NCI-H82 treated with DMSO at 0.1 percent for 48 hours (cell line): ENCODE measurements around the gene NR5A2.
"Not testable (repeated sequence)": the region's sequence is repeated elsewhere in the genome, so short reads cannot be mapped to it uniquely, and the experiment has no call there.

ENCODE experiments used
- DNase-seq: peaks from one replicate; lab custom pipeline; 2025; ENCODE audit not compliant: unreplicated experiment; lab: John Stamatoyannopoulos, UW

NR5A2 gene

GRCh38 chr1:200187332-200187731, 159.8 kb downstream of the NR5A2 start:
- DNase-seq: not testable (repeated sequence)

DNA sequence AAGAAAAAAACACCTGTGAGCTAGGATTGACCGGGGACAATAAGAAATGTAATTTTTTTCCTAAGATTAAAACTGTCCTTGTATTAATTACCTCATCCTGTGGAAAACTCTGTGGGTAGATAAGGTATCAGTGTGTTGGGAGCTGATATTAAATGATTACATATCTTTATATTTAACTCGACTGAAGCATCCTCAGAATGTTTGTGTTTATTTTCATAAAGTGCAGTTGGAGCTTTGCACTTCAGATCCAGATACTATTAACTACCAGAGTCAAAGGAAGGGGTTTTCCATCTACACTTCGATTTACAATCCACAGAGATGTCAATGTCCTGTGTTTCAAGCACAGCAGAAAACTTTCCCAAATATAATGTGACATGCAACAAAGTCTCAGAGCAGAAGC, 164.5 kb downstream of the NR5A2 start:
- DNase-seq: no peak

DNA sequence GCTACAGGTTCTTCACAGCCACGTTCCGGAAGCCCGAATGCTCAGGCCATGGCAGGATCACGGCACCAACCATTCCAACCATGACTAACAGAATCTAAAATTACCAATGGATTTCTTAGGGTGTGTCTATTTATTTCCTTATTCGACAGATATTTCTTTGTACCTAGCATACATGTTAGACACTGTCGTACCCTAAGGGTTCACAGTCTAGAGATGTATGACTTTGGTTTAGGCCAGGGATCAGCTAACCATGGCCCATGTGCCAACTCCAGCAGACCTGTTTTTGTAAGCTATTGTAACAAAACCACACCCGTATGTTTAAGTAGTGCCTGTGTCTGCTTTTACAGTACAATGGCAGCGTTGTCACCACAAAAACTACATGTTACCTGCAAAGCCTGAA, 167.0 kb downstream of the NR5A2 start:
- no peak for DNase-seq

GRCh38 chr1:200198236-200198635, 170.7 kb downstream of the NR5A2 start:
- no peak for DNase-seq

- no peak for DNase-seq
Observed at GRCh38 chr1:200205216-200205995, 177.9 kb downstream of the NR5A2 start.

DNA sequence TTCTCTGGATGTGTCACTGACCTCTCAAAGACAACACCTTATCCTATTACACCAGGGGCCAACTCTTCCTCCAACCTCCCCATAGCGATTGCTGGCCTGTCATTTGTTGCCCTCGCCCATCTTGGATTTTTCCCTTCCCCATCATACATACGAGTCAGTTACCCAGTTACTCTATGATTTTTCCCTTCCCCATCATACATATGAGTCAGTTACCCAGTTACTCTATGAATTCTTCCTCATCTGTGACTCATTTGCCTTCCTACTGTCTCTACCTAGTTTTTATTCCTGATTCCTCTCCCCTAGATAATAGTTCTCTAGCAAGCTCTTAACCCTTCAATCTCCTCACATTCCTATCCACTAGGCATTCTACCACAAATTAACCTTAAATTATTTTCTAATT, 178.8 kb downstream of the NR5A2 start:
- DNase-seq: no peak

- no peak for DNase-seq
Observed at GRCh38 chr1:200206761-200207160, 179.3 kb downstream of the NR5A2 start.

GRCh38 chr1:200207711-200208126, 180.2 kb downstream of the NR5A2 start:
- DNase-seq: no peak

DNA sequence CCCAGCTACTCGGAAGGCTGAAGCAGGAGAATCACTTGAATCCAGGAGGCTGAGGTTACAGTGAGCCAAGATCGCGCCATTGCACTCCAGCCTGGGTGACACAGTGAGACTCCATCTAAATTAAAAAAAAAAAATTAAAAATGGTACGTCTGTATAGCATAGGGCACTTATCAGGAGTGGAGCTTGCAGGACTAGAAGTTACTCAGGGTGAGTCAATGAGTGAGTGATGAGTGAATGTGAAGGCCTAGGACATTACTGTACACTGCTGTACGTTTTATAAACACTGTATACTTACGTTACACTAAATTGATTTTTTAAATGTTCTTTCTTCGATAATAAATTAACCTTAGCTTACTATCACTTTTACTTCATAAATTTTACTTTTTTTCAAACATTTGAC, 183.6 kb downstream of the NR5A2 start:
- DNase-seq: no peak

DNA sequence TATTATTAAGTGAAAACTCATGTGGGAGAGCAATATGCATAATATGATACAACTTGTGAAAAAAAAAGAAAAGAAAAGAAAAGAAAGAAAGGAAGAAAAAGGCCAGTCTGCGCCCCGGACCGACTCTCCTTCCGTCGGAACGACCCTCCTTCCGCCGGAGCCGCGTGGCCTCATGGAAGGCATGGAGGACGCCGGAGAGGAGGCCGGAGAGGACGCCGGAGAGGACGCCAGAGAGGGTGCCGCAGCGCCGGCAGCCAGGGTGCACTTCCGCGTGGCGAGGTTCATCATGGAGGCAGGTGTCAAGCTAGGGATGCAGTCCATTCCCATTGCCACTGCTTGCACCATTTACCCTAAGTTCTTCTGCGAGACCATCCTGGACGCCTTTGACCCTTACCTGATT, 185.9 kb downstream of the NR5A2 start:
- no peak for DNase-seq

- no peak for DNase-seq
Observed at GRCh38 chr1:200213921-200214320, 186.4 kb downstream of the NR5A2 start.

GRCh38 chr1:200215350-200215749, 187.8 kb downstream of the NR5A2 start:
- no peak for DNase-seq

DNA sequence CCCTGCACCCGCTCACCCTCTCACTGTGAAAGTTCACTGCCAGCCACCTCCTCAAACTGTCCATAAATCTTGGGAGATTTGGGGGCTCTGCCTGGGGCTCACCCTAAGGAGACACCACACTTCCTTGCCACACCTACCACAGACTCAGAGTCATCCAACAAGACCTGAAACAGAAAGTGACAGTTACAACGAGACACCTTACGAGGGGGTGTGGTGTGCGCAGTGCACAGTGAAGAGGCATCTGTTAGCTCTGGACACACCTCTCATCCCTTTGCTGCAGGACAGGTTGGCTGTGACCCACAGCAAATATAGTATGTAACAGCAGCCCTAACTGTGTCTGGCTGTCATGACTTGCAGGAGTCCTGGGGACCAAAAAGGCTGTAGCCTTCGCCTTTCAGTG, 190.2 kb downstream of the NR5A2 start:
- no peak for DNase-seq

GRCh38 chr1:200221614-200222282, 194.2 kb downstream of the NR5A2 start:
- DNase-seq: no peak

DNA sequence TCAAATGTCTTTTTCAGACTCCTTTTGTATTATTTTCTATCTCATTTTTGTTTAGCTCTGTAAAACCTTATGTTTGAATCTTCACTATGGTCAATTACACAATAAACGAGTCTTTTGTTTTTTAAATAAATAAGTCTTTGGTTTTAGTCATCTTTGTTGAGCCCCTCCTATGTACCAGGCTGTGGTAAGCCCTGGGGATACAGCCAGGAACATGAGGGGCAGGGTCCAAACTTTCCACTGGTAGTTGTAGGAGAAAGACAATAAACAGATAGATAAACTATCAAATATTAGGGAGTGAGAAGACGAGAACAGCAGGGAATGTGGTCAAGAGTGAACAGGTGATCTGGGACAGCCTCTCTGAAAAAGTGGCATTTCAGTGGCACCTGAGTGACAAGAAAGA, 195.7 kb downstream of the NR5A2 start:
- DNase-seq: no peak

DNA sequence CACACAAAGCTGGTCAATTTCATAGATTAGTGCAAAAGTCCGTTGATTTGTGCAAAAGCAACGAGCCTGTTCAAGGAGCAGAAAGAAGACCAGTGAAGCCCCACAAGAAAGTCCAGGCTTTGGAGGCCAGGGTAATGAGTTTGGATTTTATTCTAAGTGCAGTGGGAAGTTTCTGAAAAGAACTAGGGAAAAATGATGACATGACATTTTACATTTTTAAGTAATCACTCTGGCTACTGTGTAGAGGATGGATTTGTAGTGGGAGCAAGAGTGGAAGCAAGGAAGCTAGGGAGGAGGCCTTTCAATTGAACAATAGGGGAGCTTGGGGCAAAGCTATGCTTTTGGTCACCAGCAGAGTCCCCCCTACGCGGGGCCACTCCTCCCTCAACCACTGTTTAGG, 196.1 kb downstream of the NR5A2 start:
- no peak for DNase-seq

GRCh38 chr1:200224315-200224714, 196.8 kb downstream of the NR5A2 start:
- no peak for DNase-seq

- DNase-seq: no peak
Observed at GRCh38 chr1:200226268-200226968, 198.9 kb downstream of the NR5A2 start.

GRCh38 chr1:200226969-200227303, 199.4 kb downstream of the NR5A2 start:
- DNase-seq: no peak
